Body of pancreas (tissue), 4 donors: ENCODE measurements around the gene GLB1L2. TPM values are rescaled to one million over a fixed set of nuclear protein-coding genes. Genes with fewer than 3 reads are reported as not detected.

Experiments
- ATAC-seq: fragments of 150-250 bp; one replicate; pipeline ENCODE4 v1.9.1; 2016
- DNase-seq, 4 donors: peaks; one replicate each; pipeline ENCODE4 v3.0.0-alpha.2; 2019
- H3K27ac ChIP-seq, 4 donors: fragments of 200-600 bp; sonication (generic); 1 replicate in 3 of 4; 2 replicates in 1 of 4; pipeline versions ENCODE4 v1.5.1 to v1.6.1; 2016 to 2019; ENCODE audit warnings: mild to moderate bottlenecking in 1 of 4, mixed read lengths in 1 of 4, moderate library complexity in 1 of 4
- H3K27me3 ChIP-seq, 2 donors: fragments of 200-600 bp; sonication (generic); one replicate each; pipeline ENCODE4 v1.6.0; 2016; ENCODE audit warnings: mild to moderate bottlenecking in 1 of 2
- H3K36me3 ChIP-seq, 2 donors: fragments of 200-600 bp; sonication (generic); replicated peaks in 1 of 2; 2 replicates each; pipeline ENCODE4 v1.5.1; 2016; ENCODE audit warnings: low read depth in 2 of 2; ENCODE audit not compliant: insufficient read depth in 1 of 2
- H3K4me1 ChIP-seq: fragments of 200-600 bp; sonication (generic); one replicate; pipeline ENCODE4 v1.6.0; 2016
- H3K4me3 ChIP-seq, 2 donors: fragments of 200-600 bp; sonication (generic); 1 replicate in 1 of 2; 2 replicates in 1 of 2; pipeline ENCODE4 v1.5.1; 2016 to 2019
- H3K9me3 ChIP-seq, 3 donors: fragments of 200-600 bp; sonication (generic); 1 replicate in 2 of 3; 2 replicates in 1 of 3; pipeline ENCODE4 v1.5.1; 2016
- POLR2A ChIP-seq, 3 donors: fragments of 450-650 bp; IDR thresholded peaks; one replicate each; pipeline ENCODE4 v1.6.1; 2016; ENCODE audit warnings: antibody characterized with exemption in 3 of 3, mild to moderate bottlenecking in 2 of 3
- WGBS, 2 donors: methylation state at CpG; one replicate each; pipeline ENCODE4 v1.1.5; 2017; 5-methylcytosine and 5-hydroxymethylcytosine counted together
- intact Hi-C: fragments of 100-400 bp; cut with DNase I; formaldehyde crosslinking; loops from one replicate; pipeline ENCODE4 v1.15.1; 2023
- total RNA-seq, 2 donors: library from RNA; depleted of rRNA; stranded (reverse); fragments of >200 nt; gene quantifications; one replicate each; pipeline ENCODE4 v1.1.0, GENCODE V29; 2016
- TF ChIP-seq, protein P1 (sequence below), 7 experiments: fragments of 450-650 bp in 4 of 7; fragments of 200-600 bp in 3 of 7; sonication (generic) in 3 of 7; IDR thresholded peaks; one replicate each; pipeline ENCODE4 v1.5.1; 2016 to 2019; ENCODE audit warnings: antibody characterized with exemption in 7 of 7

The GLB1L2 gene
- total RNA-seq, 2 donors from 2014 or later, result 9.1 to 10.9 TPM

DNA sequence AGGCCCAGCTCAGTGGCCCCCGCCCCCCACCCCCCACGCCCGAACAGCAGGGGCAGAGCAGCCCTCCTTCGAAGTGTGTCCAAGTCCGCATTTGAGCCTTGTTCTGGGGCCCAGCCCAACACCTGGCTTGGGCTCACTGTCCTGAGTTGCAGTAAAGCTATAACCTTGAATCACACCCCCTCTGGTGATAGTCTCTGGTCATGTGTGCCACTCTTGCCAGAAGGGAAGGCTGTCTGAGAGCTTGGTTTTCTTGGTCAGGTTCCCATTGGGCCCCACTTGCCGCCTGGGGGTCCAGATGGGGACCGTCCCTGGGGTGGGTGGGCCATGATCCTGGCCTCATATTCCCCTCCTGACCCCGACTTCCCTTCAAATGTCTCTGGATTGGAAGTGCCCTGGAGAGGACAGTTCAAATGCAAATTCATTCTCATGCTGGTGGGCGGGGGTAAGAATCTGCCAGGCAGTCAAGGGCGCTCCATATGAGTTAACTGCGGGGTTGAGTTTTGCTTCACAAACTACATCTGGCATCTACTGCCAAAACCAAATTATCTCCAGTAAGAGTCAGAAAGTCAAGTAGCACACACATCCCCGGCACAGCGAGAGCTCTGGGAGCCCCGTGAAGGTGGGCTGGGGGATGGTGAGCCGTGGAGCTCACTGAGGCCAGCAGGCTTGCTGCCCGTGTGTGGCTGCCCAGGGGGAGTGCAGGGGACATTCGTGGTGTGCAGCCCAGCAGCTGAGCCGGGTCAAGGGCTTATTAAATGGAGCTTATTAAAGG lies 44.5 kb downstream of the GLB1L2 start:
- Histone ChIP-seq H3K36me3 (no peaks in the 10 kb centered on the region), H3K27ac (no peak overlapping the region), H3K4me3 (no peak overlapping the region), H3K9me3 (no peaks in the 10 kb centered on the region), H3K27me3 (no peaks in the 10 kb centered on the region), H3K4me1 (no peaks in the 10 kb centered on the region)
- TF ChIP-seq, protein P1, sequence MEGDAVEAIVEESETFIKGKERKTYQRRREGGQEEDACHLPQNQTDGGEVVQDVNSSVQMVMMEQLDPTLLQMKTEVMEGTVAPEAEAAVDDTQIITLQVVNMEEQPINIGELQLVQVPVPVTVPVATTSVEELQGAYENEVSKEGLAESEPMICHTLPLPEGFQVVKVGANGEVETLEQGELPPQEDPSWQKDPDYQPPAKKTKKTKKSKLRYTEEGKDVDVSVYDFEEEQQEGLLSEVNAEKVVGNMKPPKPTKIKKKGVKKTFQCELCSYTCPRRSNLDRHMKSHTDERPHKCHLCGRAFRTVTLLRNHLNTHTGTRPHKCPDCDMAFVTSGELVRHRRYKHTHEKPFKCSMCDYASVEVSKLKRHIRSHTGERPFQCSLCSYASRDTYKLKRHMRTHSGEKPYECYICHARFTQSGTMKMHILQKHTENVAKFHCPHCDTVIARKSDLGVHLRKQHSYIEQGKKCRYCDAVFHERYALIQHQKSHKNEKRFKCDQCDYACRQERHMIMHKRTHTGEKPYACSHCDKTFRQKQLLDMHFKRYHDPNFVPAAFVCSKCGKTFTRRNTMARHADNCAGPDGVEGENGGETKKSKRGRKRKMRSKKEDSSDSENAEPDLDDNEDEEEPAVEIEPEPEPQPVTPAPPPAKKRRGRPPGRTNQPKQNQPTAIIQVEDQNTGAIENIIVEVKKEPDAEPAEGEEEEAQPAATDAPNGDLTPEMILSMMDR (IDR thresholded peaks at IDR 0.05), result no peak
- no peak for TF ChIP-seq POLR2A (IDR thresholded peaks at IDR 0.05)
- no peak for DNase-seq
- no peak for ATAC-seq
- 81 to 82% methylated on average over 13 to 18 of the region's 18 CpGs for WGBS, 2 donors
- intact Hi-C loops, result no loop called here

DNA sequence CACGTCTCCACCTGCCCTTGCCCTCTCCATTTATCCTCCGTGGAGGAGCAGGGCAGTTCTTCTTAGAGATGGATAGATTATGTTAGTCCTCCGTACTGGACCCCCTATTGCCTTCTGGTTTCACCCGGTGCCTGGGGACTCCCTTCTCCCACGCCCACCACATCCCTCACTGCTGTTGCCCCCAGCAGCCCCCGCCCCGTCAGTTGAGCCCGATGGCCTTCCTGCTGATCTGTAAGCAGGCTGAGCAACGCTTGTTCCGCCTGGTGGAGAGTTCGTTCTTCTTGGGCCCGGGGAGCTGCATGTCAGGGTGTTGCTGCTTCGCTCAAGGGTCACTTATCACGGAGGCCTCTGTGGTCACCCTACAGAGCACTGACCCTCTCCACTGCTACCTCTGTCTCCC lies 46.1 kb downstream of the GLB1L2 start:
- TF ChIP-seq, protein P1 (IDR thresholded peaks at IDR 0.05), result no peak
- TF ChIP-seq POLR2A (IDR thresholded peaks at IDR 0.05), result no peak
- H3K36me3 ChIP-seq, result no peaks in the 10 kb centered on the region
- 81 to 88% methylated on average over 14 of the region's 14 CpGs for WGBS, 2 donors
- no peaks in the 10 kb centered on the region for H3K9me3 ChIP-seq
- intact Hi-C loops, result no loop called here
- DNase-seq (no peak), ATAC-seq (no peak)
- no peak overlapping the region for H3K4me3 ChIP-seq
- no peaks in the 10 kb centered on the region for H3K4me1 ChIP-seq
- no peaks in the 10 kb centered on the region for H3K27me3 ChIP-seq
- no peak overlapping the region for H3K27ac ChIP-seq

DNA sequence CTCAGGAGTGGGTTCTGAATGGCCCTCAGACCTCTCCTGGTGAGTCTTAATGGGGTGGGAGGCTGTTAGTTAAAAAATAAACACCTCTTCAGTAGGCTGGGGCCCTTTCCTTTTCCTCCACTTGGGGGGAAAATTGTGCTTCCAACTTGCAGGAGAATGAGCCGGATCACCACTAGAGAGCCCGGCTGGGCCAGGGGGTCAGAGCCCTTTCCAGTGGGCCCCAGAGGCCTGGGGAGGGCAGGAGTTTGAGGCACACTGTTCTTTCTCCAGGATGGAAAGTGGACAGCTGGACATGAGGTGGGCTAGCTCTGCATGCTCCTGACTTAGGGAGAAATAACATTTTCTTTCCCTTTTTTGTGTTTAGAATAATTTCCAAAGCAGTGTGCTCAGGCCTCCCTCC lies 47.5 kb downstream of the GLB1L2 start:
- no peak for DNase-seq
- H3K27ac ChIP-seq, result no peak overlapping the region
- no peak for ATAC-seq

DNA sequence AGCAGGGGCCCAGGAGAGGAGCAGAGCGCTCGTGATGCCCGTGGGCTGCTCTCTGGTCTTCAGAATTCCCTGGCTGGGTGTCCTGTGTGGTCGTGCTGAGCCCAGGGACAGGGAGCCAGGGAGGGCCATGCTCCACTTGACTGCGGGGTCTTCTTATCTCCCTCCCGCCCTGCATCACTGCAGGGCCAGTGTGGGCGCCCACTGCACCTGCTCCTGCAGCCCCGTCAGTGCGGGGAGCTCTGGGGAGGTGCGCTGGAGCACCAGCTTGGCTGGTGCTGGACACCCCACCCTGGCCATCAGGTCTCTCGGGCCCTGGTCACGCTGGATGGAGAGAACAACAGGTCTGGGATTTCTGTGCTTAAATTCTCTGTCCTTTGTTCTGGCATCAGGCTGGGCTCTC lies 48.4 kb downstream of the GLB1L2 start:
- 66 to 76% methylated on average over 5 to 12 of the region's 12 CpGs for WGBS, 2 donors
- H3K36me3 ChIP-seq, result no peaks in the 10 kb centered on the region
- no peak for TF ChIP-seq POLR2A (IDR thresholded peaks at IDR 0.05)
- TF ChIP-seq, protein P1 (IDR thresholded peaks at IDR 0.05), result no peak
- no peaks in the 10 kb centered on the region for H3K4me1 ChIP-seq
- no peaks in the 10 kb centered on the region for H3K9me3 ChIP-seq
- intact Hi-C loops, result no loop called here
- H3K4me3 ChIP-seq, result no peak overlapping the region
- H3K27me3 ChIP-seq, result no peaks in the 10 kb centered on the region
- H3K27ac ChIP-seq, result no peak overlapping the region
- ATAC-seq, result no peak
- DNase-seq, result no peak

More for the DNA sequence above, 47.5 kb downstream of the GLB1L2 start:
- no peak overlapping the region for H3K4me3 ChIP-seq
- TF ChIP-seq, protein P1 (IDR thresholded peaks at IDR 0.05), result no peak
- H3K9me3 ChIP-seq, result no peaks in the 10 kb centered on the region
- 63 to 72% methylated on average over 2 of the region's 2 CpGs for WGBS, 2 donors
- intact Hi-C loops, result no loop called here
- no peaks in the 10 kb centered on the region for H3K36me3 ChIP-seq
- H3K27me3 ChIP-seq, result no peaks in the 10 kb centered on the region
- no peaks in the 10 kb centered on the region for H3K4me1 ChIP-seq

DNA sequence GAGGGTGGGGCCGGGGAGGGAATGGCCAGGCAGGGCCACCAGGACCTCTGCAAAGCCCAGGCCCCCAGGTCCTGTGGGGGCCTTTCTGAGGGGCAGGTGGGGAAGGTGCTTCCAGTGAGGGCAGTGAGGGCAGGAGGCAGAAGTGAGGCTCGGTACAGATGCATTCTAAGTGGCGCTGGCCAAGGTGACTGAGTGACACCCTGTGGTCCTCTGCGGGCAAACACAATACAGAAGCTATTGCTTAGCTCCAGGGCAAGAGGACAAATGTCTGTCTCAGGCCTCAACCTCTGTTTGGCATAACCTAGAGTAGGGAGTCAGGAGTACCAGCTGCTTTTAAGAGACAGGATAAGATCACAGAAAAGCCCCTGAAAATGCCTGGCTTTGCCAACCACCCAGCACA lies 49.0 kb downstream of the GLB1L2 start:
- DNase-seq (no peak), ATAC-seq (no peak)
- 59 to 70% methylated on average over 4 of the region's 4 CpGs for WGBS, 2 donors
- no peak for TF ChIP-seq POLR2A (IDR thresholded peaks at IDR 0.05)
- TF ChIP-seq, protein P1 (IDR thresholded peaks at IDR 0.05), result no peak
- Histone ChIP-seq H3K4me1 (no peaks in the 10 kb centered on the region), H3K36me3 (no peaks in the 10 kb centered on the region), H3K27ac (no peak overlapping the region), H3K27me3 (no peaks in the 10 kb centered on the region), H3K4me3 (no peak overlapping the region), H3K9me3 (no peaks in the 10 kb centered on the region)
- intact Hi-C loops, result no loop called here
